Neuronal stem cell (in vitro differentiated cells): Measurements from ENCODE around the gene ABCC9.

Experiments
- DNase-seq: peaks from one replicate; pipeline ENCODE4 v3.0.0-alpha.2; 2013; ENCODE audit warnings: low spot score
- H2AFZ ChIP-seq: one replicate; pipeline ENCODE4 v1.6.1; 2013; ENCODE audit warnings: mild to moderate bottlenecking, low read length, inconsistent platforms
- H2AK5ac ChIP-seq: 2 replicates; pipeline ENCODE4 v1.6.1; 2013; ENCODE audit warnings: low read depth, mild to moderate bottlenecking, inconsistent platforms, low read length, moderate library complexity, mixed read lengths
- H2BK120ac ChIP-seq: 2 replicates; pipeline ENCODE4 v1.6.1; 2013; ENCODE audit warnings: low read depth, mild to moderate bottlenecking, inconsistent platforms, low read length, moderate library complexity, mixed read lengths
- H2BK12ac ChIP-seq: one replicate; pipeline ENCODE4 v1.6.1; 2013; ENCODE audit warnings: low read length, inconsistent platforms
- H2BK15ac ChIP-seq: 2 replicates; pipeline ENCODE4 v1.6.1; 2013; ENCODE audit warnings: mild to moderate bottlenecking, low read length, inconsistent platforms, mixed read lengths
- H2BK5ac ChIP-seq: one replicate; pipeline ENCODE4 v1.6.1; 2013; ENCODE audit warnings: inconsistent platforms, mild to moderate bottlenecking, low read length, moderate library complexity
- H3K14ac ChIP-seq: one replicate; pipeline ENCODE4 v1.6.1; 2013; ENCODE audit warnings: low read length, inconsistent platforms
- H3K18ac ChIP-seq: 2 replicates; pipeline ENCODE4 v1.6.1; 2013; ENCODE audit warnings: low read length, inconsistent platforms
- H3K23ac ChIP-seq: 2 replicates; pipeline ENCODE4 v1.6.1; 2013; ENCODE audit warnings: low read depth, mild to moderate bottlenecking, mixed read lengths, low read length, inconsistent platforms; ENCODE audit not compliant: poor library complexity
- H3K27ac ChIP-seq: replicated peaks from 3 replicates; pipeline ENCODE4 v1.5.1; 2013; ENCODE audit warnings: low read length, inconsistent platforms
- H3K27me3 ChIP-seq, 3 experiments: 2 replicates each; pipeline ENCODE4 v1.6.1; 2013; ENCODE audit warnings: low read length in 3 of 3, mild to moderate bottlenecking in 2 of 3, inconsistent platforms in 1 of 3, low read depth in 1 of 3, mixed read lengths in 1 of 3, moderate library complexity in 1 of 3; ENCODE audit not compliant: control insufficient read depth in 3 of 3, insufficient read depth in 3 of 3
- H3K36me3 ChIP-seq, 2 donors: replicated peaks in 1 of 2; 2 replicates each; pipeline ENCODE4 v1.6.1; 2013; ENCODE audit warnings: low read length in 2 of 2; ENCODE audit not compliant: control insufficient read depth in 2 of 2, insufficient read depth in 2 of 2
- H3K4ac ChIP-seq: 2 replicates; pipeline ENCODE4 v1.6.1; 2013; ENCODE audit warnings: inconsistent platforms, mild to moderate bottlenecking, low read length, moderate library complexity
- H3K4me1 ChIP-seq, 2 donors: 1 replicate in 1 of 2; 2 replicates in 1 of 2; pipeline ENCODE4 v1.6.1; 2013; ENCODE audit warnings: low read length in 2 of 2, low read depth in 1 of 2; ENCODE audit not compliant: control insufficient read depth in 2 of 2, insufficient read depth in 1 of 2
- H3K4me2 ChIP-seq: one replicate; pipeline ENCODE4 v1.6.1; 2013; ENCODE audit warnings: mild to moderate bottlenecking, low read length, inconsistent platforms; ENCODE audit not compliant: insufficient read depth, poor library complexity, severe bottlenecking
- H3K4me3 ChIP-seq, 2 donors: 2 replicates each; pipeline ENCODE4 v1.5.1; 2013; ENCODE audit warnings: low read length in 2 of 2, mild to moderate bottlenecking in 2 of 2, inconsistent platforms in 1 of 2, moderate library complexity in 1 of 2
- H3K79me1 ChIP-seq: one replicate; pipeline ENCODE4 v1.6.1; 2013; ENCODE audit warnings: low read depth, mild to moderate bottlenecking, inconsistent platforms, low read length, moderate library complexity
- H3K9ac ChIP-seq: one replicate; pipeline ENCODE4 v1.6.1; 2013; ENCODE audit warnings: mild to moderate bottlenecking, low read depth, low read length, inconsistent platforms; ENCODE audit not compliant: poor library complexity
- H3K9me3 ChIP-seq, 2 donors: replicated peaks in 1 of 2; 2 replicates each; pipeline versions ENCODE3 to v1.6.1; 2013; ENCODE audit warnings: low read length in 2 of 2, mild to moderate bottlenecking in 2 of 2, inconsistent platforms in 1 of 2, low read depth in 1 of 2, mixed read lengths in 1 of 2, moderate library complexity in 1 of 2; ENCODE audit not compliant: control insufficient read depth in 2 of 2, insufficient read depth in 1 of 2
- H4K8ac ChIP-seq: one replicate; pipeline ENCODE4 v1.6.1; 2013; ENCODE audit warnings: low read depth, mild to moderate bottlenecking, inconsistent platforms, low read length, moderate library complexity
- H4K91ac ChIP-seq: one replicate; pipeline ENCODE4 v1.6.1; 2013; ENCODE audit warnings: low read length, low read depth, mild to moderate bottlenecking, inconsistent platforms; ENCODE audit not compliant: poor library complexity
- WGBS, 2 donors: extraction: QIAGEN DNeasy Blood & Tissue Kit; methylation state at CpG; one replicate each; pipeline ENCODE4 v1.1.7; 2013; ENCODE audit warnings: missing lambda C conversion rate in 2 of 2, mixed read lengths in 1 of 2; ENCODE audit not compliant: insufficient read length in 2 of 2, insufficient replicate concordance in 1 of 2; ENCODE audit errors: extremely low coverage in 2 of 2; 5-methylcytosine and 5-hydroxymethylcytosine counted together

Gene ABCC9

GRCh38 chr12:21879312-21879711 is 61.9 kb downstream of the ABCC9 start:
- Histone ChIP-seq H3K79me1 (no peaks in the 10 kb centered on the region), H3K18ac (no peak overlapping the region), H3K14ac (no peak overlapping the region), H3K23ac (no peak overlapping the region), H3K4me2 (no peak overlapping the region), H4K8ac (no peak overlapping the region), H4K91ac (no peak overlapping the region), H3K27me3 (no peaks in the 10 kb centered on the region), H2AFZ (no peak overlapping the region), H3K36me3 (peaks cover 0 to 4% of the 10 kb centered on the region in 2 donors), H3K9me3 (no peaks in the 10 kb centered on the region), H2BK15ac (no peak overlapping the region), H2BK12ac (no peak overlapping the region), H3K4ac (no peak overlapping the region), H2BK5ac (no peak overlapping the region), H3K4me1 (peaks cover 0 to 2% of the 10 kb centered on the region in 2 donors), H3K4me3 (no peak overlapping the region), H3K9ac (no peak overlapping the region), H2BK120ac (no peak overlapping the region), H3K27ac (no peak overlapping the region), H2AK5ac (no peak overlapping the region)
- no peak for DNase-seq
- no CpG with 5 or more reads among the region's 1 CpG for WGBS, 2 donors

- Histone ChIP-seq H4K91ac (no peak overlapping the region), H2BK12ac (no peak overlapping the region), H2AFZ (no peak overlapping the region), H3K23ac (no peak overlapping the region), H3K4me2 (no peak overlapping the region), H4K8ac (no peak overlapping the region), H3K36me3 (peaks cover 0 to 4% of the 10 kb centered on the region in 2 donors), H2AK5ac (no peak overlapping the region), H3K4me3 (no peak overlapping the region), H2BK15ac (no peak overlapping the region), H3K4me1 (peaks cover 0 to 2% of the 10 kb centered on the region in 2 donors), H3K18ac (no peak overlapping the region), H3K79me1 (no peaks in the 10 kb centered on the region), H3K9me3 (peaks cover 0 to 6% of the 10 kb centered on the region in 2 donors), H2BK5ac (no peak overlapping the region), H2BK120ac (no peak overlapping the region), H3K9ac (no peak overlapping the region), H3K27me3 (no peaks in the 10 kb centered on the region), H3K27ac (no peak overlapping the region), H3K14ac (no peak overlapping the region), H3K4ac (no peak overlapping the region)
- no peak for DNase-seq
- no CpG with 5 or more reads among the region's 2 CpGs for WGBS, 2 donors
Observed at GRCh38 chr12:21877293-21877982, 63.8 kb downstream of the ABCC9 start.

GRCh38 chr12:21865846-21866245 is 75.4 kb downstream of the ABCC9 start:
- Histone ChIP-seq H3K9me3 (peaks cover 0 to 13% of the 10 kb centered on the region in 2 donors), H3K4me1 (no peaks in the 10 kb centered on the region), H3K4me3 (no peak overlapping the region), H4K8ac (no peak overlapping the region), H2AK5ac (no peak overlapping the region), H3K27me3 (no peaks in the 10 kb centered on the region), H3K23ac (no peak overlapping the region), H3K36me3 (peaks cover 0 to 2% of the 10 kb centered on the region in 2 donors), H3K4me2 (no peak overlapping the region), H2BK12ac (no peak overlapping the region), H3K18ac (no peak overlapping the region), H2BK15ac (no peak overlapping the region), H3K14ac (no peak overlapping the region), H2AFZ (no peak overlapping the region), H4K91ac (no peak overlapping the region), H2BK5ac (no peak overlapping the region), H2BK120ac (no peak overlapping the region), H3K4ac (no peak overlapping the region), H3K27ac (no peak overlapping the region), H3K79me1 (no peaks in the 10 kb centered on the region), H3K9ac (no peak overlapping the region)
- DNase-seq, result no peak

- Histone ChIP-seq H2AFZ (no peak overlapping the region), H3K14ac (no peak overlapping the region), H3K4me1 (no peaks in the 10 kb centered on the region), H4K8ac (no peak overlapping the region), H2BK12ac (no peak overlapping the region), H4K91ac (no peak overlapping the region), H2BK5ac (no peak overlapping the region), H3K4me2 (no peak overlapping the region), H3K9ac (no peak overlapping the region), H2BK15ac (no peak overlapping the region), H3K27me3 (no peaks in the 10 kb centered on the region), H2BK120ac (no peak overlapping the region), H2AK5ac (no peak overlapping the region), H3K27ac (no peak overlapping the region), H3K4ac (no peak overlapping the region), H3K18ac (no peak overlapping the region), H3K23ac (no peak overlapping the region), H3K36me3 (no peaks in the 10 kb centered on the region), H3K79me1 (no peaks in the 10 kb centered on the region), H3K4me3 (no peak overlapping the region), H3K9me3 (no peaks in the 10 kb centered on the region)
- DNase-seq, result no peak
- no CpG with 5 or more reads among the region's 2 CpGs for WGBS, 2 donors
Observed at GRCh38 chr12:21860534-21860933, 80.7 kb downstream of the ABCC9 start.
